Hematopoietic multipotent progenitor cell treated with erythropoietin and hydrocortisone succinate and interleukin-3 and kit ligand, for 4 days (in vitro differentiated cells): ENCODE measurements around the gene FOXO3.
"Not testable (repeated sequence)": the region's sequence is repeated elsewhere in the genome, so short reads cannot be mapped to it uniquely, and the experiment has no call there.

ENCODE experiments used
- DNase-seq: peaks from one replicate; pipeline ENCODE4 v3.0.0-alpha.2; 2015

FOXO3 gene

GRCh38 chr6:108560463-108561308, at the start of gene FOXO3:
FOXO3 (plus strand) TSS chr6:108560917; CDS start chr6:108561209, 292 bp downstream.
- peak; percentile 92 for DNase-seq

GRCh38 chr6:108518714-108519576, 41.8 kb upstream of the FOXO3 start:
- peak; percentile 61 for DNase-seq

- DNase-seq: no peak
Measured at GRCh38 chr6:108521616-108522107, 39.1 kb upstream of the FOXO3 start.

GRCh38 chr6:108523697-108524096, 37.0 kb upstream of the FOXO3 start:
- no peak for DNase-seq

- no peak for DNase-seq
Measured at GRCh38 chr6:108524528-108525248, 36.0 kb upstream of the FOXO3 start.

- DNase-seq: peak; percentile 74
Measured at GRCh38 chr6:108526739-108527174, 34.0 kb upstream of the FOXO3 start.

- no peak for DNase-seq
Measured at GRCh38 chr6:108528878-108529277, 31.8 kb upstream of the FOXO3 start.

- DNase-seq: no peak
Measured at GRCh38 chr6:108531332-108531731, 29.4 kb upstream of the FOXO3 start.

- DNase-seq: no peak
Measured at GRCh38 chr6:108535114-108535742, 25.5 kb upstream of the FOXO3 start.

- DNase-seq: not testable (repeated sequence)
Measured at GRCh38 chr6:108535920-108536535, 24.7 kb upstream of the FOXO3 start.

GRCh38 chr6:108541843-108542759, 18.6 kb upstream of the FOXO3 start:
- peak; percentile 91 for DNase-seq

- DNase-seq: no peak
Measured at GRCh38 chr6:108543175-108543940, 17.4 kb upstream of the FOXO3 start.

- no peak for DNase-seq
Measured at GRCh38 chr6:108544606-108545005, 16.1 kb upstream of the FOXO3 start.

- no peak for DNase-seq
Measured at GRCh38 chr6:108546079-108547049, 14.4 kb upstream of the FOXO3 start.

- no peak for DNase-seq
Measured at GRCh38 chr6:108549241-108549640, 11.5 kb upstream of the FOXO3 start.

GRCh38 chr6:108549741-108550140, 11.0 kb upstream of the FOXO3 start:
- no peak for DNase-seq

GRCh38 chr6:108550256-108550655, 10.5 kb upstream of the FOXO3 start:
- no peak for DNase-seq

- DNase-seq: no peak
Measured at GRCh38 chr6:108555399-108556052, 5.2 kb upstream of the FOXO3 start.
